ENCODE data around the gene ARHGEF18. TPM values are rescaled to one million over a fixed set of nuclear protein-coding genes. Genes with fewer than 3 reads are reported as not detected.
A peak's percentile ranks its signal among the peaks of the same experiment; 100 is the strongest.

ARHGEF18 gene
- total and polyA plus RNA-seq, 2 experiments from 2014 or later: 12.8 to 47.6 TPM

GRCh38 chr19:7337380-7338194 is 11.2 kb upstream of the ARHGEF18 start:
- no peaks in the 10 kb centered on the region for H3K4me1 ChIP-seq (ENCODE audit: insufficient read depth)
- no peak overlapping the region for H3K27ac ChIP-seq (ENCODE audit: low read depth)
- no peaks in the 10 kb centered on the region for H3K27me3 ChIP-seq (ENCODE audit: insufficient read depth)
- H3K27ac Mint-ChIP-seq: no peak overlapping the region
- H3K36me3 Mint-ChIP-seq (ENCODE audit: low read depth): no peaks in the 10 kb centered on the region
- H3K4me2 ChIP-seq: no peak overlapping the region
- no peaks in the 10 kb centered on the region for H3K79me2 ChIP-seq (replicated peaks; ENCODE audit: insufficient read depth)
- TF ChIP-seq STAT1 (IDR thresholded peaks at IDR 0.05; ENCODE audit: unreplicated experiment) (no peak), ZNF114 (CRISPR knock-in tag; IDR thresholded peaks at IDR 0.05) (no peak), CTCF (conservative IDR thresholded peaks at IDR 0.05; ENCODE audit: low read depth in 2 of 2) (no peak)
- no peaks in the 10 kb centered on the region for H3K9me2 ChIP-seq (ENCODE audit: insufficient read depth)
- H3K36me3 ChIP-seq (ENCODE audit: insufficient read depth): no peaks in the 10 kb centered on the region
- H3K4me3 Mint-ChIP-seq: no peak overlapping the region
- H3K9me3 Mint-ChIP-seq: peaks cover 6% of the 10 kb centered on the region; the same call in 2 of the 3 replicates
- peaks cover 10% of the 10 kb centered on the region for H3K27me3 Mint-ChIP-seq (ENCODE audit: insufficient read depth, low read depth, poor library complexity)
- no peak overlapping the region for H2AFZ ChIP-seq
- no peak for DNase-seq (ENCODE audit: low spot score)
- no peaks in the 10 kb centered on the region for H3F3A ChIP-seq (replicated peaks; ENCODE audit: low read depth)
- H4K20me1 ChIP-seq (replicated peaks; ENCODE audit: insufficient read depth): no peaks in the 10 kb centered on the region
- H3K4me1 Mint-ChIP-seq: no peaks in the 10 kb centered on the region
- no peak overlapping the region for H3K4me3 ChIP-seq
- ATAC-seq: no peak

DNA sequence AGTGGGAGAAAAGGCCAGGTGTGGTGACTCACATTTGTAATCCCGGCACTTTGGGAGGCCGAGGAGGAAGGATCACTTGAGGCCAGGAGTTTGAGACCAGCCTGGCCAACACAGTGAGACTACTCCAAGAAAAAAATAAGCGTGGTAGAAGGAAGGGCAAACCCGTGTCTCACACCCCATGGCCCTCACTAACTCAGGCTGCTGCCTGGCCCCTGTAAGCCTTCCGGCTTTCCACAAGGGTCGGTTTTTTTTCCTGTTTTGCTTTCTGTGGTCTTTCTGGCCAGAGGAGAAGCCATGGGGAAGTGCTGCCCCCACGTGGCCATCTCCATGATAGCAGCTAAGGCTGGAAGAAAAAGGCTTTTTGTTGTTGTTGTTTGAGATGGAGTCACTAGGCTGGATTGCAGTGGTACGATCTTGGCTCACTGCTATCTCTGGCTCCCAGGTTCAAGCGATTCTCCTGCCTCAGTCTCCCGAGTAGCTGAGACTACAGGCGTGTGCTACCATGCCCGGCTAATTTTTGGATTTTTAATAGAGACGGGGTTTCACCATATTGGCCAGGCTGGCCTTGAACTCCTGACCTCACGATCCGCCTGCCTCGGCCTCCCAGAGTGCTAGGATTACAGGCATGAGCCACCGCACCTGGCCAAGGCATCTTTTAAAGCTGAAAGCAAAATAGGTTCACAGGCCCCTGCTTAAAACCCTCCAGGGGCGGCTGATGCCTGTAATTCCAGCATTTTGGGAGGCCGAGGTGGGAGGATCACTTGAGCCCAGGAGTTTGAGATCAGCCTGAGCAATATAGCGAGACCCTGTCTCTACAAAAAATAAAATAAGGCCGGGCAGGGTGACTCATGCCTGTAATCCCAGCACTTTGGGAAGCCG is 7.5 kb upstream of the ARHGEF18 start:
- DNase-seq (ENCODE audit: low spot score): peak; percentile 94
- H3F3A ChIP-seq (replicated peaks; ENCODE audit: low read depth): no peaks in the 10 kb centered on the region
- no peaks in the 10 kb centered on the region for H3K4me1 ChIP-seq (ENCODE audit: insufficient read depth)
- no peaks in the 10 kb centered on the region for H3K36me3 ChIP-seq (ENCODE audit: insufficient read depth)
- ATAC-seq: peak; percentile 97
- H3K4me2 ChIP-seq: no peak overlapping the region
- H4K20me1 ChIP-seq (replicated peaks; ENCODE audit: insufficient read depth): no peaks in the 10 kb centered on the region
- no peak overlapping the region; the same call in 1 of the 2 replicates for H2AFZ ChIP-seq
- H3K27ac ChIP-seq (ENCODE audit: low read depth): no peak overlapping the region
- H3K79me2 ChIP-seq (replicated peaks; ENCODE audit: insufficient read depth): no peaks in the 10 kb centered on the region
- Mint-ChIP-seq H3K27ac (no peak overlapping the region; the same call in 1 of the 2 replicates), H3K36me3 (ENCODE audit: low read depth) (no peaks in the 10 kb centered on the region), H3K9me3 (no peaks in the 10 kb centered on the region; the same call in 2 of the 3 replicates), H3K27me3 (ENCODE audit: insufficient read depth, low read depth, poor library complexity) (peaks cover 12% of the 10 kb centered on the region), H3K4me1 (peaks cover 4% of the 10 kb centered on the region; the same call in 2 of the 3 replicates), H3K4me3 (no peak overlapping the region)
- no peaks in the 10 kb centered on the region for H3K9me2 ChIP-seq (ENCODE audit: insufficient read depth)
- TF ChIP-seq CTCF (conservative IDR thresholded peaks at IDR 0.05; ENCODE audit: low read depth in 2 of 2) (peak; percentile 97 to 98), ZNF331 (CRISPR knock-in tag; IDR thresholded peaks at IDR 0.05; ENCODE audit: low read depth) (no peak)
- no peak overlapping the region for H3K4me3 ChIP-seq
- H3K27me3 ChIP-seq (ENCODE audit: insufficient read depth): no peaks in the 10 kb centered on the region
